Activated T-helper 1 cell treated with Interleukin-2 at 50 U/mL for 16 hours (primary cell): ENCODE results near the gene PEF1.
"Not testable (repeated sequence)": the region's sequence is repeated elsewhere in the genome, so short reads cannot be mapped to it uniquely, and the experiment has no call there.

Experiments used
- DNase-seq: peaks from one replicate; pipeline ENCODE4 v3.0.0-alpha.2; 2020; ENCODE audit warnings: low read depth

Gene PEF1

DNA sequence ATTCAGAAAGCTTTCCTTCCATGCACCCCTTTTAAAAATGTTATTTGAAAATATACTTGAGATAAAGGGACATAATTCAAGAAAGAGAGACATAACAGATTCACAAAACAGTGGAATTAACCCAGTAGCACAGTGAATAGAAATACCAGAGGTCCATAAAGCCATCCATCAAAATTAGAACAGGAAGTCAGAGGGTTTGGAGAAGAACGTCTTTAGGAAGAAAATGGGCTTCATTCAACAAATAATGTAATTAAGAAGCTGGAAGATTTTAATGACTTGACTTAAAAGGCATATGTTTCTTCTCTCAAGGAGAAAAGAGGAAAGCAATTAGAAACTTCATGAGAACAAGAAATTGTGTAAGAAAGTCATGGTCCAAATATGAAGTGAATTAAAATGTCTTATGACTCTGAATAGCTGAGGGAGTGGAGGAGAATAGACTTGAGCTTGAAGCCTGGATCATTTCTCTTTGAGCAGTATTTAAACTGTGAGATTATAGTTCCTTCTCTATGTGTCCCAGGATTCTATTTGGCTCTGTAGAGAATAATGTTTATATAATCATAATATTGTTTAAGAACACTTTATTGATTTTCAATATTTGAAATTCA, 35.1 kb downstream of the PEF1 start:
- no peak for DNase-seq

GRCh38 chr1:31607360-31607759, 37.3 kb downstream of the PEF1 start:
- DNase-seq, result no peak

DNA sequence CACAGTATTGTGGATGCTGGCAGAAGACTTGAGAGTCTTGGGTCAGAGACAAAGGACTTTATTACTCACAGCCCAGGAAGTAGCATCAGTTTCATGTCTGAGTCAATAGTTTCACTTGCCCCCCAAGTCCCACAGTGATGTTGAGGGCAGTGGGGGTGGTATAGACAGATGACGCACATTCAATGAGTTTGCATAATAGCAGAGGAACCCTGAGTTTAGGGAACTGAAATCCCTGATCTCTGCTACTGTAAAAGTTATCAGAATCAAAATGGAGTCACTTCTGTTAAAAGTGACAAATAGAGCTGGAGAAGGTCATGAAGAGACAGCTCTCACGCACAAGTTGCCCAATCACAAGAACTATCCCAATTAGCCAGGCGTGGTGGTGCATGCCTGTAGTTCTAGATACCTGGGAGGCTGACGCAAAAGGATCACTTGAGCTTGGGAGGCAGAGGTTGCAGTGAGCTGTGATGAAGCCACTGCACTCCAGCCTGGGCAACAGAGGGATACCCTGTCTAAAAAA, 38.7 kb downstream of the PEF1 start:
- DNase-seq, result no peak

DNA sequence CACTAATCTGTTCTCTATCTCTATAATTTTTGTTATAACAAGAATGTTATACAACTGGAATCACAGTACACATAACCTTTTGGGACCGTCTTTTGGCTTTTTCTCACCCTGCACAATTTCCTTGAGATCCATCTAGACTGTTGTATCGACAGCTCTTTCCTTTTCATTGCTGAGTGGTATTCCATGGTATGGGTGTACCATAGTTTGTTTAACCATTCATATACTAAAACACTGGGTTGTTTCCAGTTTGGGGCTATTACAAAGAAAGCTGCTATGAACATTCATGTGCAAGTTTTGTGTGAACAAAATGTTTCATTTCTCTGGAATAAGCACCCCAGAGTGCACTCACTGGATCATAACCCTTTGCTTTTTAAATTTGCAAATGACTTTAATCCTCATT, 42.6 kb downstream of the PEF1 start:
- no peak for DNase-seq

- DNase-seq, result no peak
These were observed 44.0 kb downstream of the PEF1 start for GRCh38 chr1:31600641-31601040.

GRCh38 chr1:31598980-31599379, 45.7 kb downstream of the PEF1 start:
- no peak for DNase-seq

- DNase-seq, result no peak
These were observed 48.0 kb downstream of the PEF1 start for GRCh38 chr1:31596737-31597097.

DNA sequence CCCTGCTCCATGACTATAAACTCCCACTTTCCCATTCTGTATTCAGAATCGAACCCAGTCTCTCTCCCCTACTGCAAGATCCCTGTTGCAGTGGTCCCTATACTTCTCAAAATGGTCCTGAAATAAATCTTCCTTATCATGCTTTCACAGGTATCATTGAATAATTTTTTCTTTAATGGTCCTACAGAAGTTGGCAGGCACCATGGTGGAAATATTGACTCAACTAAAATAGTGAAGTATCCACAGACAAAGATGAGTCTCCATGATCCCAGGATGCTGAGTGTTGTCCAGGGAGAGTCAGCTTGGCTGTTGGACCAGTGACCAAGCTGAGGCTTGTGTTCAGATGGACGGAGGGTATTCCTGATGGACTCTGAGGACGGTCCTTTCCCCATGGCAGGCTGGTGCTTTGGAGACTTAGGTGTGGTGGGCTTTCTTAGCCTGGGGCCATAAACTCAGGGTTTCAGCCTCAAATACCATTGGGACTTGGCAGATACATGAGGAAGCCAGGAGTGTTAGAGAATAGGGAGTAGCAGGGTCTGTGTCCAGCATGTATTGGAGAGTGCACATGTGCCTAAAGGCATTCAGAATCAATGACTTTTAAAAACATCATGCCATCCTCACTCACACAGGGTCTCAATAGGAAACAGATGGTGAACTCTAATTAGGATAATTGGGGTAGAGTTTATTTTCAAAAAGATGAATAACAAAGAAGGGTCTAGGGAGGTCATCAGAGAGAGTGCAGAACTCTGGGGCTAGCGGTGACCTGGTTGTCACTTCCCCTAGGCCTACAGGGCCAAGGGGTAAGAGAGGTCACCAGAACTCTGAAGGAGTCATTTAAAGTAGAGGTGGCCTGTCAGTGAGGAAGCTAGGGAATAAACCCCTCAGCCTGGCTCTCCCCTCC, 48.6 kb downstream of the PEF1 start:
- DNase-seq, result no peak

DNA sequence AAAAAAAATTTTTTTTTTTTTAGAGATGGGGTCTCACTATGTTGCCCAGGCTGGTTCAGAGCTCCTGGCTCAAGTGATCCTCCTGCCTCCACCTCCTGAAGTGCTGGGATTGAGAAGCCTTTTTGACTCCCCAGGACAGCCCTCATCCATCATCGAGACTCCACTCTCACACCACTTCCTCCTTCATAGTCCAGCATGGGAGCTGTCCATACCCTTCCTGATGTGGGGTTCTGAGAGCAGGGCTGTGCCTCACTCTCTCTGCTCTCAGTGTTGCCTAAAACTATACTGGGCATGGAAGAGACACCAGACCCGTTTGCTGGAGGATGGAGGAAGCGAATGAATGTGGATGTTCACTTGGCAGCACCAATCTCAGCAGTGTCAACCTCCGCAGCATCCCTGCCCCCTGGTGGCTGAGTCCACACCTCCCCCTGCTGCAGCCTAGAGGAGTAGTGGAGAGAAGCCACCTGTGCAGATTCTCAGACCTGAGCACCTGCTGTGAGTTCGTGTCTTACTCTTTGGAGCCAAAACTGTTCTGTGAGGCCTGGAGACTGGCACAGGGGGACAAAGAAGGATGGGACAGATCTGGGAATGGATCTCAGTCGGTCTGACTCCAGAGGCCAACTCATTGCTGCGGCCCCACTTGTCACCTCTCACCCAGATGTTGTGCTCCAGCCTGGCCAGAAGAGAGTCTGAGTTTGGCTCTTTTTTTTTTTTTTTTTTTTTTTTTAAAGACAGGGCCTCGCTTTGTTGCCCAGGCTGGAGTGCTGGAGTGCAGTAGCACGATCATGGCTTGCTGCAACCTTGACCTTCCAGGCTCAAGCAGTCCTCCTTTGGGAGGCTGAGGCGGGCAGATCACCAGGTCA, 50.7 kb downstream of the PEF1 start:
- DNase-seq, result peak; percentile 33

DNA sequence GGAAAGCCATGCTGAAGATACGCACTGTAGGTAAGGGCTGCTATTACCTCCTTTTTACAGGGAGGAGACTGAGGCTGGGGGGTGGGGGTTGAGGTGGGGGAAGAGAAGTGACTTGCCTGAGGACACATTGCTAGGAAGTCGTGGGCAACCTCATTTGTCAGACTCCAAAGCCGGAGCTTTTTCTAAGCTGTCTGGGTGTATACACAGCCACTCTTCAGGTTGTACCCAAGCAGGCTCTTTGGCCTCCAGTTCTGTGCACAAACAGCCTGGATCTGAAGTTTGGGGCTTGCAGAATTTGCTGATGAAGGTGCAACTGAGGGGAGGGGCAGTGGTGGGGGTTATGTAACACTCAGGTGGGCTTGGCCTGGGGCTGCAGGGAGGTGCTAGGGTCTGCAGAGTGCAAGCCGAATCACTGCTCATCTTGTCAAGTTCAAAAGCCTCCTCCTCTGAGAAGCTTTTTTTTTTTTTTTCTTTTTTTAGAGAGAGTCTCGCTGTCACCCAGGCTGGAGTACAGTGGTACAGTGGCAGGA, 51.5 kb downstream of the PEF1 start:
- no peak for DNase-seq

- DNase-seq, result no peak
These were observed 52.5 kb downstream of the PEF1 start for GRCh38 chr1:31592132-31592531.

DNA sequence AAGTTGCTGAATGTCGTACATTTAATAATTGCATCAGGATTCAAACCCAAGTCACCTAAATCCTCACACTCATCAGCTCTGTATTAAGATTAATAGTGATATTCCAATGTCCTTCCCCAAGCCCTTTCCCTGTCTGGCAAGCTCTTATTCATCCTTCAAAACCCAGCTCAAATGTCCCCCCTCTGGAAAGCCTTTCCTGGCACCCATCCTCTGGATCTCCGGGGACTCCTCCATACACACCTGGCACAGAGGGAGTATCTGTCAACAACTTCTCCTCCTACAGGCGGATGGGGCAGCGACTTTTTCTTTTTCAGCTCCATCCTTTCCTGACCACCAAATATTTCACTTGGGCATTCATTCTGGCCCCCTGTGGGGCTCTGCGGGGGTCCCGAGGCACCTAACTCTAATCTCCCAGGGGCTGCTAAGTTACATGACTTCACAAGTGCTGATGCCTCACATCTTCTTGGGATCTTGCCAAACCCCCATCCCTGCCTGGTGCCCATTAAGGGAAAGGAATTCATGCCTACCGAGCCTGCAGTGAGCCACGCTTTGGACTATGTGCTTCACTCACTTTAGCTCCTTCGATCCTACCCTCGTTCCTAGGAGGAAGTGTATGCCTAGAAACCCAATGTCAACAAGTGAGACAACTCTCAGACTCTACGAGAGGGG, 53.1 kb downstream of the PEF1 start:
- no peak for DNase-seq

DNA sequence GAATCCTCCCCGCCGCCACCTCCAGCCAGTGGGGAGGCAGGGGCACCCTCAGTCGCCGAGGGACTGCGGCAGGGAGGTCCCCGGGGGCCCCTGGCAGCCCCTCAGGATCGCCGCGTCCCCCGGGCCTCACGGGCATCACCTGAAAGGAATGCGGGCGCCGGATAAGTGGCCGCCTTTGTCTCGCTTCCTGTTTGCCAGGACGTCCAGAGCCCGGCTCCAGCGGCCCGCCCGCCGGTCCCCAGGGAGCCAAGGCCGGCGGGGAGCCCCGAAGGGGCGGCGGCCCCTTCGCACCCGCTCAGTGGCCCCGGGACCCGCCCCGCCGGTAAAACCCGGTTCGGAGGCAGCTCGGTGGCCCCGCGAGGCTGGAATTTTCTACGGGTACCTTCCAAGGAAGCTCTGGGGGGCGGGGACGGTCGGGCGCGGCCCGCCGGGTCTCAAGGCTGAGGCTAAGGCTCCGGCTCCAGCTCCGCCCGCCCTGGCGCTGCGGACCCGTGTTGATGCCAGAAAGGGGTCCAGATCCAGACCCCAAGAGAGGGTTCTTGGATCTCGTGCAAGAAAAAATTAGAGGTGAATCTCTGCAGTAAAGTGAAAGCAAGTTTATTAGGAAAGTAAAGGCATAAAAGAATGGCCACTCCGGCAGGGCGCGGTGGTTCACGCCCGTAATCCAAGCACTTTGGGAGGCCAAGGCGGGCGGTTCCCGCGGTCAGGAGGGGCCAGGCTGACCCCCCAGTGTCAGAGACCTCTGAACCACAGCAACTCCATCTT, 55.7 kb downstream of the PEF1 start:
- no peak for DNase-seq

DNA sequence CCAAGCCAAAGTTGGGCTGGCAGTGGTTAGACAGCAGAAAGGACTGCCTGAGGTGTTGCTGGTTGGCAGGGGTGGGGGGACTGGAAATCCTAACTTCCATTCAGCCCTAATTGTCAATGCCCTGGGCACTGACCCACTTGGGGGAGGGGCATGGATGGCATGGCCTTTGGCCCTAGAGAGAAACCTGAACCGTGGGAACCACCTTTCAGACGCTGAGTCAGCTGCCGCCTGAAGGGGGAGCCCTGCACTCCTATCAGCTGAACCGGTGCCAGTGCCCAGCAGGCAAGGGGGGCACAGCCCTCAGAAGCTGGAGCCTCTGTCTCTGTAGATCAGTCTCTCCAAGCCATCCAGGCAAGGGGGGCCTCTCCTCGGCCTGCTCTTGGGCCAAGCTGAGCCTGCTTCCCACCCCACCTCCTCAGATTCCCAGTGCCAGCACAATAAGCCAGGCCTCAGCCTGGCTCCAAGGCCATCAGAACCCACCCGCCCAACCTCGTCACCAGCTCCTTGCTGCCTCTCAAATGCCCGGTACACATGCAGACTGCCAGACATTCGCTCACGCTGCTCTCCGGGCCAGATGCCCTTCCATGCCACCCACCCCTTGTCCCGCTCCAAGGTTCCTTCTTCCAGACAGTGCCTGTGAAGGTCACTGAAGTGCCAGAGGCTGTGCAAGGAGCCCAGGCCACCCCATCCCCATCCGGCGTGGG, 56.8 kb downstream of the PEF1 start:
- DNase-seq, result no peak

DNA sequence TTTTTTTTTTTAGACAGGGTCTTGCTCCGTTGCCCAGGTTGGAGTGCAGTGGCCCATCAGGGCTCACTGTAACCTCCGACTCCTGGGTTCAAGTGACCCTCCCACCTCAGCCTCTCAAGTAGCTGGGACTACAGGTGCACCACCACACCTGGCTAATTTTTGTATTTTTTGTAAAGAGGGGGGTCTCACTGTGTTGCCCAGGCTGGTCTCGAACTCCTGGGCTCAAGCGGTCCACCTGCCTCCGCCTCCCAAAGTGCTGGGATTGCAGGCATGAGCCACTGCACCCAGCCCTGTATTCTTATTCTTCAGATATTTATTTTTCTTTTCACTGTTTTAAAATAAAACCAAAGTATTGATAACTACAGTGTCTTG, 57.4 kb downstream of the PEF1 start:
- DNase-seq, result not testable (repeated sequence)

DNA sequence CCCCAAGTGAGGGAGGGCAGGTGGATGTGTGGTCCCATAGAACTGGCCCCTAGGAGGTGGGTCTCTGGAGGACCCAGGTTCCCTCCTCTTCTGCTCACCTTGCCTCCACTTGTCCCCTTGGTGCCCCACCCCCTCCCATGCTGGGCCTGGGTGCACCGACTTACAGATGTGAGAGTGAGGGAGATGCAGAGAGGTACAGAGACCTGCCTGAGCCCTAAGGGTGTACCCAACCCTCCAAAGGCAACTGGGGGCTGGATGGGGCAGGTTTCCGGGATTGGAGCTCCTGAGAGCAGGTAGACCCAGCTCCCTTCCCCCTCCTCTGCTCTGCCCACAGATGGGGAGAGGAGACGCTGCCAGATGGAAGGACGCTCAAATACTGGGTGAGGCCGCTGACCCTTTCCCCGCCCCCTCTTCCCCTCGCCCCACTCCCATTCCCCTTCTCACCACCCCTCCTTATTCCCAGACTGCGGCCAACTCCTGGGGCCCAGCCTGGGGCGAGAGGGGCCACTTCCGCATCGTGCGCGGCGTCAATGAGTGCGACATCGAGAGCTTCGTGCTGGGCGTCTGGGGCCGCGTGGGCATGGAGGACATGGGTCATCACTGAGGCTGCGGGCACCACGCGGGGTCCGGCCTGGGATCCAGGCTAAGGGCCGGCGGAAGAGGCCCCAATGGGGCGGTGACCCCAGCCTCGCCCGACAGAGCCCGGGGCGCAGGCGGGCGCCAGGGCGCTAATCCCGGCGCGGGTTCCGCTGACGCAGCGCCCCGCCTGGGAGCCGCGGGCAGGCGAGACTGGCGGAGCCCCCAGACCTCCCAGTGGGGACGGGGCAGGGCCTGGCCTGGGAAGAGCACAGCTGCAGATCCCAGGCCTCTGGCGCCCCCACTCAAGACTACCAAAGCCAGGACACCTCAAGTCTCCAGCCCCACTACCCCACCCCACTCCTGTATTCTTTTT, 58.0 kb downstream of the PEF1 start:
- DNase-seq, result no peak

GRCh38 chr1:31585736-31586365, 58.8 kb downstream of the PEF1 start:
- no peak for DNase-seq

DNA sequence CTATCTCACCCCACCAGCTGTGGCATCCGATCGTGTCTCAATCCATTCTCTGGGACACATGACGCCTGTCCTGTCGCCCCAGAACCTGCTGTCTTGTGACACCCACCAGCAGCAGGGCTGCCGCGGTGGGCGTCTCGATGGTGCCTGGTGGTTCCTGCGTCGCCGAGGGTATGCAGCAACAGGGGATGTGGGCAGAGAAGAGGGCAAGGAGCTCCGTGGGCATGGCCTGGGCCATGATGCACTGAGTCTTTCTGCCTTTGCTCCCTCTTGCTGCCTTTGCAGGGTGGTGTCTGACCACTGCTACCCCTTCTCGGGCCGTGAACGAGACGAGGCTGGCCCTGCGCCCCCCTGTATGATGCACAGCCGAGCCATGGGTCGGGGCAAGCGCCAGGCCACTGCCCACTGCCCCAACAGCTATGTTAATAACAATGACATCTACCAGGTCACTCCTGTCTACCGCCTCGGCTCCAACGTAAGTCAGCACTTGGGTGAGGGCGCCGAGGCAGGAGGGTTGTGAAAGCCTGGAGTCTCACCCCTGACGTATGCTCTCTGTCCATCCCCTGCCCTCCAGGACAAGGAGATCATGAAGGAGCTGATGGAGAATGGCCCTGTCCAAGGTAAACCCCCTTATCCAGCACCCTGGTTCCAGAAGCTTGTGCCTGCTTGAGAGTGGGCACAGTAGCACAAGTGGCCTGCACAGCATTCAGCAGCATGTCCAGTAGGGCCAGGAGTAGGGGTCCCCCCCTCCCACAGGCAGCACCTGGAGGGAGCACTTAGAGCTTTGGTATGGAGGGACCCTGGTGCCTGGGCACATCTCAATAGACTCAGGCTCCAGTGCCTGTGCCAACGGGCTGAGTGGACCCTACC, 59.6 kb downstream of the PEF1 start:
- no peak for DNase-seq
